Right lobe of liver (tissue), 6 donors: ENCODE measurements around the gene TMEM131. TPM values are rescaled to one million over a fixed set of nuclear protein-coding genes. Genes with fewer than 3 reads are reported as not detected.

Experiments
- ATAC-seq, 4 donors: fragments of 200-7000 bp; cut with Tn5 transposase; one replicate each; pipeline ENCODE4 v1.9.1; 2020; ENCODE audit warnings: mild to moderate bottlenecking in 4 of 4, moderate library complexity in 4 of 4
- DNase-seq, 3 donors: peaks; one replicate each; pipeline ENCODE4 v3.0.0-alpha.2; 2020
- H3K27ac ChIP-seq, 3 donors: fragments of 200-600 bp; one replicate each; pipeline ENCODE4 v1.8.0; 2022
- H3K27me3 ChIP-seq, 2 donors: fragments of 200-600 bp; one replicate each; pipeline ENCODE4 v1.8.0; 2022
- H3K36me3 ChIP-seq, 4 donors: fragments of 200-600 bp; sonication (generic) in 1 of 4; one replicate each; pipeline versions ENCODE4 v1.5.1 to v1.8.0; 2017 to 2022; ENCODE audit warnings: control low read depth in 1 of 4
- H3K4me1 ChIP-seq, 4 donors: fragments of 200-600 bp; sonication (generic) in 1 of 4; one replicate each; pipeline versions ENCODE4 v1.5.1 to v1.8.0; 2017 to 2022; ENCODE audit warnings: control low read depth in 1 of 4
- H3K4me3 ChIP-seq, 3 donors: fragments of 200-600 bp; one replicate each; pipeline ENCODE4 v1.8.0; 2022
- H3K9me3 ChIP-seq, 4 donors: fragments of 200-600 bp; sonication (generic) in 1 of 4; one replicate each; pipeline versions ENCODE4 v1.5.1 to v1.8.0; 2017 to 2022; ENCODE audit warnings: control low read depth in 1 of 4
- CTCF ChIP-seq, 4 donors: fragments of 200-600 bp in 3 of 4; fragments of 450-650 bp in 1 of 4; IDR thresholded peaks; one replicate each; pipeline versions ENCODE4 v1.5.1 to v1.8.0; 2016 to 2022; ENCODE audit warnings: antibody characterized with exemption in 4 of 4, mild to moderate bottlenecking in 2 of 4
- POLR2A ChIP-seq: fragments of 450-650 bp; IDR thresholded peaks from one replicate; pipeline ENCODE4 v1.6.1; 2017; ENCODE audit warnings: antibody characterized with exemption, mild to moderate bottlenecking
- WGBS: methylation state at CpG from one replicate; pipeline ENCODE4 v1.1.6; 2018; ENCODE audit warnings: low coverage, low lambda C conversion rate; ENCODE audit not compliant: insufficient coverage; ENCODE audit errors: missing lambda C conversion rate; 5-methylcytosine and 5-hydroxymethylcytosine counted together
- intact Hi-C, 2 donors: fragments of 100-400 bp; cut with DNase I; formaldehyde crosslinking; loops; one replicate each; pipeline versions ENCODE4 v1.11.2 to v1.14.1; 2022
- total RNA-seq, 6 experiments: library from RNA; depleted of rRNA in 2 of 6; stranded (reverse); fragments of >200 nt in 2 of 6; fragmentation: NEBNext Ultra II Directional in 3 of 6; extraction: Animal tissue kit (Norgen Biotek cat#: 25700) in 3 of 6; gene quantifications; one replicate each; pipeline versions ENCODE4 v1.1.0 to v1.2.4, GENCODE V29; 2016 to 2023
- donor health status: DM: no; HTN: yes; CAD: no.
- donor health status: DM: no; HTN: no; CAD: no.
- donor health status: DM: no; HTN: no; CAD: no.
- donor health status: DM: no; HTN: yes; CAD: no.
- donor health status: DM: no; HTN: yes; CAD: no.

Gene TMEM131
- total RNA-seq, 6 experiments from 2014 or later = 14.8 to 34.0 (median 17.8) TPM

GRCh38 chr2:98004047-98004446 is 8.3 kb upstream of the TMEM131 start:
- ATAC-seq = no peak
- no peaks in the 10 kb centered on the region for H3K27me3 ChIP-seq
- 91% methylated on average over 2 of the region's 2 CpGs for WGBS

GRCh38 chr2:97999536-97999935 is 3.8 kb upstream of the TMEM131 start:
- ATAC-seq = no peak
- DNase-seq = no peak
- H3K9me3 ChIP-seq = no peaks in the 10 kb centered on the region
- intact Hi-C loops = no loop called here
- no peaks in the 10 kb centered on the region for H3K36me3 ChIP-seq
- no peaks in the 10 kb centered on the region for H3K4me1 ChIP-seq
- H3K27me3 ChIP-seq = no peaks in the 10 kb centered on the region
- WGBS = 71% methylated on average over 3 of the region's 3 CpGs
- H3K27ac ChIP-seq = no peak overlapping the region
- no peak for TF ChIP-seq POLR2A
- no peak for TF ChIP-seq CTCF (IDR thresholded peaks at IDR 0.05)
- H3K4me3 ChIP-seq = no peak overlapping the region

More at GRCh38 chr2:98004047-98004446, 8.3 kb upstream of the TMEM131 start:
- DNase-seq = no peak
- intact Hi-C loops = no loop called here
- Histone ChIP-seq H3K4me3 (no peak overlapping the region), H3K36me3 (no peaks in the 10 kb centered on the region), H3K4me1 (no peaks in the 10 kb centered on the region), H3K9me3 (no peaks in the 10 kb centered on the region), H3K27ac (no peak overlapping the region)
- TF ChIP-seq CTCF (IDR thresholded peaks at IDR 0.05) (no peak), POLR2A (no peak)

GRCh38 chr2:97998431-97999005 is 2.8 kb upstream of the TMEM131 start:
- TF ChIP-seq POLR2A (no peak), CTCF (IDR thresholded peaks at IDR 0.05) (no peak)
- Histone ChIP-seq H3K27me3 (no peaks in the 10 kb centered on the region), H3K9me3 (no peaks in the 10 kb centered on the region), H3K4me3 (no peak overlapping the region), H3K27ac (no peak overlapping the region), H3K36me3 (no peaks in the 10 kb centered on the region), H3K4me1 (peaks cover 0 to 9% (median 4%) of the 10 kb centered on the region in 4 donors)
- intact Hi-C loops = no loop called here
- DNase-seq (no peak), ATAC-seq (no peak)
- 63% methylated on average over 1 of the region's 1 CpG for WGBS

GRCh38 chr2:97997784-97998392 is 2.1 kb upstream of the TMEM131 start:
- H3K4me1 ChIP-seq = peaks cover 0 to 15% (median 4%) of the 10 kb centered on the region in 4 donors
- no peaks in the 10 kb centered on the region for H3K27me3 ChIP-seq
- H3K9me3 ChIP-seq = no peaks in the 10 kb centered on the region
- TF ChIP-seq POLR2A = no peak
- TF ChIP-seq CTCF (IDR thresholded peaks at IDR 0.05) = no peak
- no peak overlapping the region for H3K27ac ChIP-seq
- ATAC-seq (no peak), DNase-seq (no peak)
- intact Hi-C loops = no loop called here
- H3K36me3 ChIP-seq = no peaks in the 10 kb centered on the region
- 74% methylated on average over 7 of the region's 8 CpGs for WGBS
- no peak overlapping the region for H3K4me3 ChIP-seq
